Astrocyte of the spinal cord (primary cell): Measurements from ENCODE around the gene CHCHD1.

Experiments used
- DNase-seq: peaks from one replicate; pipeline ENCODE4 v3.0.0; 2011; ENCODE audit warnings: low read depth, low spot score
- H3K4me3 ChIP-seq: 2 replicates; pipeline ENCODE4 v1.5.1; 2011; ENCODE audit warnings: low read depth, mild to moderate bottlenecking, low read length, moderate library complexity
- CTCF ChIP-seq: IDR thresholded peaks from 2 replicates; pipeline ENCODE4 v1.5.1; 2012; ENCODE audit warnings: low read depth, mild to moderate bottlenecking, low read length, inconsistent platforms
- in situ Hi-C: cut with HindIII; loops from 2 replicates; pipeline ENCODE4 v1.10.0; 2017; ENCODE audit warnings: low sequenced_read_pairs

Gene CHCHD1

GRCh38 chr10:73798087-73798486 is 16.2 kb downstream of the CHCHD1 start:
- in situ Hi-C loops: no loop called here
- no peak for TF ChIP-seq CTCF

DNA sequence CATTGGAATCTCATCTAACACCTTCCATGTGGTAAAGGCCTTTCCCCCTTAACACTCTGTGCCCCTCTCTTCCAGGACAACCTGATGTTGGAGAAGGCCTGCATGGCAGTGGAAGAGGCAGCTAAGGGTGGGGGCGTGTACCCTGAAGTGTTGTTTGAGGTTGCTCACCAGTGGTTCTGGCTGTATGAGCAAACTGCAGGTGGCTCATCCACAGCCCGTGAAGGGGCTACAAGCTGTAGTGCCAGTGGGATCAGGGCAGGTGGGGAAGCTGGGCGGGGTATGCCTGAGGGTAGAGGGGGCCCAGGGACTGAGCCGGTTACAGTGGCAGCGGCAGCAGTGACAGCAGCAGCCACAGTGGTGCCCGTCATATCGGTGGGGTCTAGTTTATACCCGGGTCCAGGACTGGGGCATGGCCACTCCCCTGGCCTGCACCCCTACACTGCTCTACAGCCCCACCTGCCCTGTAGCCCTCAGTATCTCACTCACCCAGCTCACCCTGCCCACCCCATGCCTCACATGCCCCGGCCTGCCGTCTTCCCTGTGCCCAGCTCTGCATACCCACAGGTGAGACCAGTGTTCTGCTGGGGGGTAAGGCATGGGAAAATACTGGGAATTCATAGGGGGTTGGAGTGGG is 17.2 kb downstream of the CHCHD1 start:
- TF ChIP-seq CTCF: no peak
- H3K4me3 ChIP-seq: no peak overlapping the region
- no peak for DNase-seq
- in situ Hi-C loops: no loop called here

More at GRCh38 chr10:73798087-73798486, 16.2 kb downstream of the CHCHD1 start:
- DNase-seq: no peak
- H3K4me3 ChIP-seq: no peak overlapping the region

DNA sequence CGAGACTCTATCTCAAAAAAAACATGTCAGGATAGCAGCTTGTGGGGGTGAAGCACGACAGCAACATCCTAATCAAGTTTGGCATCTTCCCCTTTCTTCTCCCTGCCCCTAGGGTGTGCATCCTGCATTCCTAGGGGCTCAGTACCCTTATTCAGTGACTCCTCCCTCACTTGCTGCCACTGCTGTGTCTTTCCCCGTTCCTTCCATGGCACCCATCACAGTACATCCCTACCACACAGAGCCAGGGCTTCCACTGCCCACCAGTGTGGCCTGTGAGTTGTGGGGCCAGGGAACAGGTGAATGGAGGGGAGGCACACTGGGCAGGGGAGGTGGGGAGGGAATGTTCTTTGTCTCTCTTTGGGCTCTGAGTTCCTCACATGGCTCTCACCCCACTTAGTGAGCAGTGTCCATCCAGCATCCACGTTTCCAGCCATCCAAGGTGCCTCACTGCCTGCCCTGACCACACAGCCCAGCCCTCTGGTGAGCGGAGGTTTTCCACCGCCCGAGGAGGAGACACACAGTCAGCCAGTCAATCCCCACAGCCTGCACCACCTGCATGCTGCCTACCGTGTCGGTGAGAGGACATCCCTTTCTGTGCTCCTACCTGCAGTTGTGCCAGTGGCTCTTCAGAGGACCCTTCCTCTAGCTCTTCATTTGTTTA is 18.2 kb downstream of the CHCHD1 start:
- TF ChIP-seq CTCF: no peak
- in situ Hi-C loops: no loop called here
- H3K4me3 ChIP-seq: no peak overlapping the region
- DNase-seq: no peak

GRCh38 chr10:73800560-73801252 is 18.9 kb downstream of the CHCHD1 start:
- in situ Hi-C loops: no loop called here
- no peak for DNase-seq

DNA sequence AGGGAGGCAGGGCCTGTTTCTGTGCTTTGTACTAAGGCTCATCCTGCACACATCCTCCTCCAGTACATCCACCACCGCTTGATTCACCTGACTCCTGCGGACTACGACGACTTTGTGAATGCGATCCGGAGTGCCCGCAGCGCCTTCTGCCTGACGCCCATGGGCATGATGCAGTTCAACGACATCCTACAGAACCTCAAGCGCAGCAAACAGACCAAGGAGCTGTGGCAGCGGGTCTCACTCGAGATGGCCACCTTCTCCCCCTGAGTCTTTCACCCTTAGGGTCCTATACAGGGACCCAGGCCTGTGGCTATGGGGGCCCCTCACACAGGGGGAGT is 19.4 kb downstream of the CHCHD1 start:
- in situ Hi-C loops: no loop called here
- H3K4me3 ChIP-seq: no peak overlapping the region
- DNase-seq: no peak
- TF ChIP-seq CTCF: no peak

More at GRCh38 chr10:73800560-73801252, 18.9 kb downstream of the CHCHD1 start:
- H3K4me3 ChIP-seq: no peak overlapping the region
- TF ChIP-seq CTCF: no peak

GRCh38 chr10:73802276-73802991 is 20.6 kb downstream of the CHCHD1 start:
- H3K4me3 ChIP-seq: no peak overlapping the region
- TF ChIP-seq CTCF: no peak
- in situ Hi-C loops: no loop called here
- no peak for DNase-seq
